GM10248 (cell line): Measurements from ENCODE around the gene HECTD2.
A peak's percentile ranks its signal among the peaks of the same experiment; 100 is the strongest.
"Not testable (repeated sequence)": the region's sequence is repeated elsewhere in the genome, so short reads cannot be mapped to it uniquely, and the experiment has no call there.

ENCODE experiments used
- CTCF ChIA-PET: fragments of 300-600 bp; sonication (Branson Sonifier 250); formaldehyde crosslinking; extraction: SDS; loops from one replicate; lab custom pipeline; 2021; ENCODE audit warnings: antibody characterized with exemption; lab: Yijun Ruan, JAX
- POLR2A ChIA-PET: fragments of 350-650 bp; sonication (Branson Sonifier 250); formaldehyde crosslinking; extraction: SDS; loops from one replicate; lab custom pipeline; 2020; ENCODE audit warnings: antibody characterized with exemption; lab: Yijun Ruan, JAX
- DNase-seq: peaks from one replicate; pipeline ENCODE4 v3.0.0; 2012; ENCODE audit errors: extremely low spot score
- TF ChIP-seq, protein P1 (sequence below): IDR thresholded peaks from 2 replicates; pipeline ENCODE4 v1.5.1; 2012; ENCODE audit warnings: mild to moderate bottlenecking, low read depth; ENCODE audit errors: extremely low read depth, missing control alignments, control extremely low read depth

The HECTD2 gene, protein sequence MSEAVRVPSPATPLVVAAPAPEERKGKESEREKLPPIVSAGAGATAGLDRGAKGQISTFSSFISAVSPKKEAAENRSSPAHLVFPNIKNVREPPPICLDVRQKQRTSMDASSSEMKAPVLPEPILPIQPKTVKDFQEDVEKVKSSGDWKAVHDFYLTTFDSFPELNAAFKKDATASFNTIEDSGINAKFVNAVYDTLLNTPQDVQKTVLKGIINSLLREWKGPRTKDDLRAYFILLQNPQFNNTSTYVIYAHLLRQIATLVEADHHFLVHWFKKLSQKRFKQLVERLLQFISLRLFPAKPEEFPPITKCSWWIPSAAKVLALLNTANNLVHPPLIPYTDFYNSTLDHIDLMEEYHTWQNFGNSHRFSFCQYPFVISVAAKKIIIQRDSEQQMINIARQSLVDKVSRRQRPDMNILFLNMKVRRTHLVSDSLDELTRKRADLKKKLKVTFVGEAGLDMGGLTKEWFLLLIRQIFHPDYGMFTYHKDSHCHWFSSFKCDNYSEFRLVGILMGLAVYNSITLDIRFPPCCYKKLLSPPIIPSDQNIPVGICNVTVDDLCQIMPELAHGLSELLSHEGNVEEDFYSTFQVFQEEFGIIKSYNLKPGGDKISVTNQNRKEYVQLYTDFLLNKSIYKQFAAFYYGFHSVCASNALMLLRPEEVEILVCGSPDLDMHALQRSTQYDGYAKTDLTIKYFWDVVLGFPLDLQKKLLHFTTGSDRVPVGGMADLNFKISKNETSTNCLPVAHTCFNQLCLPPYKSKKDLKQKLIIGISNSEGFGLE

DNA sequence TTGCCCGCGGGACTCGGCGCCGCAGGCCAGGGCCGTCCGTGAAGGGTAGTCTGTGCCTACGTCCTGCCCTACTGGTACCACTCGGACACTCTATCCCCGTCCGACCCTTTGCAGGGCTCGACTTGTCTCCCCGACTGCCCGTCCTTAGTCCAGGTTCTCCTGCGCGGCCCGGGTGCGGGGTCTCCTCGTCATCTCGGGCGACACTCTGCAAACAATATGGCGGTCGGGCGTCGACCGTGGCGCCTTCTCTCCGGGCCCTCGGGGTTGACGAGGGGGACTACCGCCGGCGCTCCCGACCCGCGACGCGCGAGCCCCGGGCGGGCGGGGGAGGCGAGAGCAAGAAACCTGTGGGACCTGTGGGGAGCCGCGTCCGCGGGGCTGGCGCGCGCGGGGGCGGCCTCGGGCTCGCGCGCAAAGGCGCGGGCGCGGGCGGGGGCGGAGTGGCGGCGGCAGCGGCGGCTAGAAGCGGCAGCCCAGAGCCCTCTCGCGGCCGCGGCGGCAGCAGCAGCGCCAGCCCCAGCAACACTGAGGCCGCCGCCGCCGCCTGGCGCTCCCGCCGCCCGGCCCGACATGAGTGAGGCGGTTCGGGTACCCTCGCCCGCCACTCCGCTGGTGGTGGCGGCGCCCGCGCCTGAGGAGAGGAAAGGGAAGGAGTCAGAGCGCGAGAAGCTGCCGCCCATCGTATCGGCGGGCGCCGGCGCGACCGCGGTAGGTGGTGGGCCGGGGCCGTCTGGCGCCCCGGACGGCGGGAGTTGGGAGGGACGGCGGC, at the start of gene HECTD2:
TSS of gene HECTD2 (plus strand) at position 476 of the 769 bp plus-strand sequence. CDS start at position 571, 95 bp downstream.
- ChIA-PET CTCF (interaction anchor here (0.7 to 1.3 kb wide), 4 partner anchors 19 to 226 kb away, joined by 3 read pairs; no protein-coding TSS in a partner anchor), POLR2A (no interaction called here)
- TF ChIP-seq, protein P1, sequence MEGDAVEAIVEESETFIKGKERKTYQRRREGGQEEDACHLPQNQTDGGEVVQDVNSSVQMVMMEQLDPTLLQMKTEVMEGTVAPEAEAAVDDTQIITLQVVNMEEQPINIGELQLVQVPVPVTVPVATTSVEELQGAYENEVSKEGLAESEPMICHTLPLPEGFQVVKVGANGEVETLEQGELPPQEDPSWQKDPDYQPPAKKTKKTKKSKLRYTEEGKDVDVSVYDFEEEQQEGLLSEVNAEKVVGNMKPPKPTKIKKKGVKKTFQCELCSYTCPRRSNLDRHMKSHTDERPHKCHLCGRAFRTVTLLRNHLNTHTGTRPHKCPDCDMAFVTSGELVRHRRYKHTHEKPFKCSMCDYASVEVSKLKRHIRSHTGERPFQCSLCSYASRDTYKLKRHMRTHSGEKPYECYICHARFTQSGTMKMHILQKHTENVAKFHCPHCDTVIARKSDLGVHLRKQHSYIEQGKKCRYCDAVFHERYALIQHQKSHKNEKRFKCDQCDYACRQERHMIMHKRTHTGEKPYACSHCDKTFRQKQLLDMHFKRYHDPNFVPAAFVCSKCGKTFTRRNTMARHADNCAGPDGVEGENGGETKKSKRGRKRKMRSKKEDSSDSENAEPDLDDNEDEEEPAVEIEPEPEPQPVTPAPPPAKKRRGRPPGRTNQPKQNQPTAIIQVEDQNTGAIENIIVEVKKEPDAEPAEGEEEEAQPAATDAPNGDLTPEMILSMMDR = peak; percentile 85
- DNase-seq = peak; percentile 86

DNA sequence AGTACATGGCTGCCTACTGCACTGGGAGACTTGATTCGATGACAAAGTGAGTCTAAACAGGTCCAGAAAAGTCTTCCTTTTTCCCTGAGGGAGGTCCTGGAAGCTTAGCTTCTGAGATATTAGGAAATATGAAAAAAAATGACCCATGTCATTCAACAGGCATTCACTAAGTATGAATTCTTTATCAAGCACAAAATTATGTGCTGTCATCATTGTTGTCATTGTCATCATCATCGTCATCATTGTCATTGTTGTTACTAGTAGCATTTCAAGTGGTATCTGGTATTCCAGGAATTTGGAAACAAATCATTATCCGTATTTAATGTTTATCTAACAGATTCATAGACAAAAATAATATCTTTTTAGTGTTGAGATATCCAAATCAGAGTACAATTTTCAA, 49.7 kb upstream of the HECTD2 start:
- no peak for DNase-seq
- TF ChIP-seq, protein P1 = no peak
- POLR2A ChIA-PET = no interaction called here
- CTCF ChIA-PET = interaction anchor here (1.2 kb wide), 1 partner anchor 62 kb away, joined by 3 read pairs; no protein-coding TSS in a partner anchor

DNA sequence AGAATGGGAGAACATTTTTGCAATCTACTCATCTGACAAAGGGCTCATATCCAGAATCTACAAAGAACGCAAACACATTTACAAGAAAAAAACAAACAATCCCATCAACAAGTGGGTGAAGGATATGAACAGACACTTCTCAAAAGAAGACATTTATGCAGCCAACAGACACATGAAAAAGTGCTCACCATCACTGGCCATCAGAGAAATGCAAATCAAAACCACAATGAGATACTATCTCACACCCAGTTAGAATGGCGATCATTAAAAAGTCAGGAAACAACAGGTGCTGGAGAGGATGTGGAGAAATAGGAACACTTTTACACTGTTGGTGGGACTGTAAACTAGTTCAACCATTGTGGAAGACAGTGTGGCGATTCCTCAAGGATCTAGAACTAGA, 44.6 kb upstream of the HECTD2 start:
- CTCF ChIA-PET, DNase-seq, POLR2A ChIA-PET: not testable (repeated sequence)

DNA sequence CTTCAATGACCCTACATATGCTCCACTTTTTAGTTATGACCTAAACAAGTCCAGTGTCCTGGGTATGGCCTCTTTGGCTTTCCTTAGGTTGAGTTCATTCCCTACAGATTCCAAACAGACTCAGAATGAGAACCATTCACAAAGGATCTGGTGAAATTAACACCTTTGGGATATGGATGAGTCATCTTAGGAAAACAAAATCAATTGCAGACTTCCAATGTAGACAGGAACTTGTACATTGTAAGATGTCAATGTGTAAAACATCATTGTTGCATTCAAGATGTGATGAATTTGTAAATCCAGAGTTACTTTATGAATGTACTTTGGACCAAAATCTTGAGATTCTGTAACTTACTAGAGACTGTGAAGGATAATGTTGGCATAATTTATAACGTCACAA, 43.4 kb upstream of the HECTD2 start:
- CTCF ChIA-PET = no interaction called here
- DNase-seq = no peak
- POLR2A ChIA-PET = no interaction called here
- TF ChIP-seq, protein P1 = no peak

DNA sequence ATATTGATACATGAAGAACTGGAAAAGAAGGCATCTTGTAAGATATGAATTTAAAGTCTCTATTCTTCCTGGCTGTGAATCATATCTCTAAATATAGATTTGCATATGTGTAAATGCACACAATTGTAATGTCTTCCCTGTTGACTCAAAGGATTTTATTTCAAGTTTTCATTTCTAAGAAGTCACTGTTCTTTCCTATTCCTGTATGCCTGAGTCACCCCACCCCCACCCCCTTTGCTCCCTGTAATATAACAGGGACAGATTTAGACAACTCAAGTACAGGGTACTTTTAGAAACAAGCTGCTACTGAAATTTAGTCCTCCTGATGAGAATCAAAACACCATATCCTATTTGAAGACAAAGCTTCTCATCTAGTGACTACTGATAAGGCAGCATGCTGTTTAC, 43.0 kb upstream of the HECTD2 start:
- CTCF ChIA-PET = no interaction called here
- DNase-seq = no peak
- TF ChIP-seq, protein P1 = no peak
- POLR2A ChIA-PET = no interaction called here

DNA sequence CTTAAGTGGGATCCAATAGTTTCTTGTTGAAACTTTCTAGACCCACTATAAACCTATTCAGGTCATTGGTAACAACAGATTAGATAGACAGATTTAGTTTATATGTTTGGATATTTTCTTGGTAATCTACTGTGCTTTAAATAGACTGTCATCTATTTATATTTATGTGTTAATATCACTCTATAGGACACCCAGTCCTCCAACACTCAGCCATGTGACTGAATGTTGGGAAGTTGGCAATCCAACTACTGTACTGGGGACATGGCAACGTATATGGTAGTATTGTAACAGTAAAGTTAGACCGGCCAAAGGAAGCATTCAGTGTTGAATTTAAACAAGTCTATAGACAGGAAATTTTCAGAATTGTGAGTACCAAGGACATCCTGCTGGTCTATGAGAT, 42.6 kb upstream of the HECTD2 start:
- DNase-seq = no peak
- ChIA-PET POLR2A (no interaction called here), CTCF (no interaction called here)
- TF ChIP-seq, protein P1 = no peak
